Measurements from ENCODE around the gene MERTK.
A peak's percentile ranks its signal among the peaks of the same experiment; 100 is the strongest.

The MERTK gene

GRCh38 chr2:112004253-112004645 lies 105.8 kb downstream of the MERTK start:
- ATAC-seq (replicated peaks) (no peak), DNase-seq (no peak)
- no peak overlapping the region for H3K4me3 Mint-ChIP-seq
- no peaks in the 10 kb centered on the region for H3K9me3 Mint-ChIP-seq
- peak overlapping the region in 1 of 2 donors; percentile 20 for H3K27ac Mint-ChIP-seq
- no peaks in the 10 kb centered on the region for H3K36me3 Mint-ChIP-seq (ENCODE audit: insufficient read depth)
- H3K4me1 Mint-ChIP-seq (ENCODE audit: low read depth in 2 of 2) = no peaks in the 10 kb centered on the region
- H3K27me3 Mint-ChIP-seq = peaks cover 0 to 14% of the 10 kb centered on the region in 2 donors

GRCh38 chr2:112005406-112006075 lies 107.1 kb downstream of the MERTK start:
- Mint-ChIP-seq H3K9me3 (no peaks in the 10 kb centered on the region), H3K36me3 (ENCODE audit: insufficient read depth) (no peaks in the 10 kb centered on the region), H3K27me3 (peaks cover 0 to 3% of the 10 kb centered on the region in 2 donors), H3K4me1 (ENCODE audit: low read depth in 2 of 2) (no peaks in the 10 kb centered on the region), H3K4me3 (no peak overlapping the region), H3K27ac (no peak overlapping the region)
- no peak for DNase-seq
- no peak for ATAC-seq (replicated peaks)

- Mint-ChIP-seq H3K36me3 (ENCODE audit: insufficient read depth) (no peaks in the 10 kb centered on the region), H3K27ac (no peak overlapping the region), H3K4me1 (ENCODE audit: low read depth in 2 of 2) (no peaks in the 10 kb centered on the region)
Observed at GRCh38 chr2:112006076-112006410, 107.6 kb downstream of the MERTK start.

GRCh38 chr2:112007493-112007892 lies 109.1 kb downstream of the MERTK start:
- no peaks in the 10 kb centered on the region for H3K9me3 Mint-ChIP-seq
- no peak overlapping the region for H3K4me3 Mint-ChIP-seq
- ATAC-seq (replicated peaks) (no peak), DNase-seq (no peak)
- H3K27ac Mint-ChIP-seq = no peak overlapping the region
- peaks cover 6 to 17% of the 10 kb centered on the region in 2 donors for H3K27me3 Mint-ChIP-seq
- H3K4me1 Mint-ChIP-seq (ENCODE audit: low read depth in 2 of 2) = no peaks in the 10 kb centered on the region
- no peaks in the 10 kb centered on the region for H3K36me3 Mint-ChIP-seq (ENCODE audit: insufficient read depth)

More at GRCh38 chr2:112006076-112006410, 107.6 kb downstream of the MERTK start:
- Mint-ChIP-seq H3K9me3 (no peaks in the 10 kb centered on the region), H3K4me3 (no peak overlapping the region), H3K27me3 (peaks cover 0 to 5% of the 10 kb centered on the region in 2 donors)
- DNase-seq (no peak), ATAC-seq (replicated peaks) (no peak)

- Mint-ChIP-seq H3K27me3 (peaks cover 10 to 26% of the 10 kb centered on the region in 2 donors), H3K4me3 (no peak overlapping the region), H3K36me3 (ENCODE audit: insufficient read depth) (no peaks in the 10 kb centered on the region), H3K9me3 (no peaks in the 10 kb centered on the region), H3K27ac (no peak overlapping the region), H3K4me1 (ENCODE audit: low read depth in 2 of 2) (no peaks in the 10 kb centered on the region)
- no peak for DNase-seq
- no peak for ATAC-seq (replicated peaks)
Observed at GRCh38 chr2:112008910-112009485, 110.6 kb downstream of the MERTK start.

- no peak for DNase-seq
- Mint-ChIP-seq H3K27ac (no peak overlapping the region), H3K4me1 (ENCODE audit: low read depth in 2 of 2) (no peaks in the 10 kb centered on the region), H3K36me3 (ENCODE audit: insufficient read depth) (no peaks in the 10 kb centered on the region), H3K27me3 (peaks cover 19 to 28% of the 10 kb centered on the region in 2 donors), H3K4me3 (no peak overlapping the region), H3K9me3 (no peaks in the 10 kb centered on the region)
- ATAC-seq (replicated peaks) = no peak
Observed at GRCh38 chr2:112010751-112011150, 112.3 kb downstream of the MERTK start.

GRCh38 chr2:112012556-112012955 lies 114.1 kb downstream of the MERTK start:
- Mint-ChIP-seq H3K4me3 (no peak overlapping the region), H3K4me1 (ENCODE audit: low read depth in 2 of 2) (no peaks in the 10 kb centered on the region), H3K27me3 (peaks cover 34 to 46% of the 10 kb centered on the region in 2 donors), H3K27ac (no peak overlapping the region), H3K9me3 (no peaks in the 10 kb centered on the region), H3K36me3 (ENCODE audit: insufficient read depth) (no peaks in the 10 kb centered on the region)
- DNase-seq (no peak), ATAC-seq (replicated peaks) (no peak)

GRCh38 chr2:112018846-112019245 lies 120.4 kb downstream of the MERTK start:
- H3K4me1 Mint-ChIP-seq (ENCODE audit: low read depth in 2 of 2) = no peaks in the 10 kb centered on the region
- DNase-seq (no peak), ATAC-seq (replicated peaks) (no peak)
- no peaks in the 10 kb centered on the region for H3K36me3 Mint-ChIP-seq (ENCODE audit: insufficient read depth)
- H3K27me3 Mint-ChIP-seq = peaks cover 64 to 65% of the 10 kb centered on the region in 2 donors
- H3K9me3 Mint-ChIP-seq = no peaks in the 10 kb centered on the region
- H3K27ac Mint-ChIP-seq = no peak overlapping the region
- no peak overlapping the region for H3K4me3 Mint-ChIP-seq

GRCh38 chr2:112019569-112019982 lies 121.2 kb downstream of the MERTK start:
- no peak overlapping the region for H3K27ac Mint-ChIP-seq
- H3K9me3 Mint-ChIP-seq = no peaks in the 10 kb centered on the region
- no peaks in the 10 kb centered on the region for H3K4me1 Mint-ChIP-seq (ENCODE audit: low read depth in 2 of 2)
- DNase-seq (no peak), ATAC-seq (replicated peaks) (no peak)
- H3K36me3 Mint-ChIP-seq (ENCODE audit: insufficient read depth) = no peaks in the 10 kb centered on the region
- no peak overlapping the region for H3K4me3 Mint-ChIP-seq
- H3K27me3 Mint-ChIP-seq = peaks cover 64 to 65% of the 10 kb centered on the region in 2 donors

- Mint-ChIP-seq H3K36me3 (ENCODE audit: insufficient read depth) (no peaks in the 10 kb centered on the region), H3K4me1 (ENCODE audit: low read depth in 2 of 2) (no peaks in the 10 kb centered on the region), H3K27me3 (peaks cover 57 to 64% of the 10 kb centered on the region in 2 donors), H3K9me3 (no peaks in the 10 kb centered on the region), H3K27ac (no peak overlapping the region), H3K4me3 (no peak overlapping the region)
- ATAC-seq (replicated peaks) (no peak), DNase-seq (no peak)
Observed at GRCh38 chr2:112020561-112020960, 122.2 kb downstream of the MERTK start.

GRCh38 chr2:112021290-112021689 lies 122.9 kb downstream of the MERTK start:
- ATAC-seq (replicated peaks) = no peak
- H3K4me3 Mint-ChIP-seq = no peak overlapping the region
- H3K27ac Mint-ChIP-seq = no peak overlapping the region
- no peaks in the 10 kb centered on the region for H3K4me1 Mint-ChIP-seq (ENCODE audit: low read depth in 2 of 2)
- H3K27me3 Mint-ChIP-seq = peaks cover 51 to 56% of the 10 kb centered on the region in 2 donors
- H3K9me3 Mint-ChIP-seq = no peaks in the 10 kb centered on the region
- DNase-seq = no peak
- no peaks in the 10 kb centered on the region for H3K36me3 Mint-ChIP-seq (ENCODE audit: insufficient read depth)

GRCh38 chr2:112021781-112022231 lies 123.4 kb downstream of the MERTK start:
- Mint-ChIP-seq H3K4me3 (no peak overlapping the region), H3K4me1 (ENCODE audit: low read depth in 2 of 2) (no peaks in the 10 kb centered on the region), H3K36me3 (ENCODE audit: insufficient read depth) (no peaks in the 10 kb centered on the region), H3K27ac (no peak overlapping the region), H3K9me3 (no peaks in the 10 kb centered on the region), H3K27me3 (peaks cover 46 to 51% of the 10 kb centered on the region in 2 donors)
- DNase-seq (no peak), ATAC-seq (replicated peaks) (no peak)

- peaks cover 37 to 40% of the 10 kb centered on the region in 2 donors for H3K27me3 Mint-ChIP-seq
- no peak overlapping the region for H3K4me3 Mint-ChIP-seq
- no peaks in the 10 kb centered on the region for H3K9me3 Mint-ChIP-seq
- no peak for ATAC-seq (replicated peaks)
- H3K27ac Mint-ChIP-seq = no peak overlapping the region
- H3K4me1 Mint-ChIP-seq (ENCODE audit: low read depth in 2 of 2) = no peaks in the 10 kb centered on the region
- no peaks in the 10 kb centered on the region for H3K36me3 Mint-ChIP-seq (ENCODE audit: insufficient read depth)
- no peak for DNase-seq
Observed at GRCh38 chr2:112023707-112024106, 125.3 kb downstream of the MERTK start.

- DNase-seq (no peak), ATAC-seq (replicated peaks) (no peak)
- Mint-ChIP-seq H3K4me3 (no peak overlapping the region), H3K36me3 (ENCODE audit: insufficient read depth) (no peaks in the 10 kb centered on the region), H3K27me3 (peaks cover 32 to 35% of the 10 kb centered on the region in 2 donors), H3K4me1 (ENCODE audit: low read depth in 2 of 2) (no peaks in the 10 kb centered on the region), H3K27ac (no peak overlapping the region), H3K9me3 (no peaks in the 10 kb centered on the region)
Observed at GRCh38 chr2:112024231-112024630, 125.8 kb downstream of the MERTK start.
